ENCODE results near the gene CGB2. TPM values are rescaled to one million over a fixed set of nuclear protein-coding genes. Genes with fewer than 3 reads are reported as not detected.
"Not testable (repeated sequence)": the region's sequence is repeated elsewhere in the genome, so short reads cannot be mapped to it uniquely, and the experiment has no call there.

The CGB2 gene
- total RNA-seq, 6 donors from 2014 or later: not detected

GRCh38 chr19:49056101-49056901 lies 24.6 kb downstream of the CGB2 start:
- Histone ChIP-seq H3K27ac (peak overlapping the region in 1 of 4 donors; percentile 40), H3K9me3 (no peaks in the 10 kb centered on the region), H3K4me1 (peaks cover 16 to 27% (median 22%) of the 10 kb centered on the region in 4 donors), H3K36me3 (no peaks in the 10 kb centered on the region), H3K4me3 (peak overlapping the region; percentile 43 to 55 (median 50)), H3K27me3 (peaks cover 0 to 13% (median 3%) of the 10 kb centered on the region in 4 donors)
- WGBS, 2 donors: 3% methylated on average over 52 of the region's 63 CpGs; no CpG with 5 or more reads in 1 of the 2 donors
- ATAC-seq (ENCODE audit: low FRiP score in 2 of 2) (peak; percentile 87 to 91), DNase-seq (peak; percentile 57 to 93)
- TF ChIP-seq POLR2A (IDR thresholded peaks at IDR 0.05) (no peak), CTCF (IDR thresholded peaks at IDR 0.05) (peak in 4 of 6 experiments; percentile 34 to 43 (median 36)), POLR2AphosphoS5 (IDR thresholded peaks at IDR 0.05) (no peak)

- ATAC-seq (ENCODE audit: low FRiP score in 2 of 2): peak; percentile 16 to 54
- peak overlapping the region; percentile 38 to 55 (median 50) for H3K4me3 ChIP-seq
- peaks cover 16 to 27% (median 22%) of the 10 kb centered on the region in 4 donors for H3K4me1 ChIP-seq
- not testable (repeated sequence) for H3K9me3 ChIP-seq, H3K27ac ChIP-seq, H3K36me3 ChIP-seq
- 6 to 12% methylated on average over 7 to 34 of the region's 34 CpGs for WGBS, 2 donors
- H3K27me3 ChIP-seq: peaks cover 0 to 13% (median 3%) of the 10 kb centered on the region in 4 donors
- peak in 1 of 2 donors; percentile 81 for DNase-seq
Measured at GRCh38 chr19:49056902-49057596, 25.4 kb downstream of the CGB2 start.

GRCh38 chr19:49057636-49058234 lies 26.0 kb downstream of the CGB2 start, which contains the start of gene CGB7:
Gene CGB7, minus strand, starts transcription at chr19:49057749. Its CDS starts 2,374 bp downstream, at chr19:49055375.
- H3K27ac ChIP-seq: no peak within 1 kb of the TSS
- ATAC-seq (ENCODE audit: low FRiP score in 2 of 2): peak; percentile 80 to 86
- no peaks in the 10 kb centered on the region for H3K36me3 ChIP-seq
- H3K4me1 ChIP-seq: peaks cover 16 to 27% (median 22%) of the 10 kb centered on the region in 4 donors
- TF ChIP-seq EP300 (IDR thresholded peaks at IDR 0.05): no peak
- no peak for TF ChIP-seq CTCF (IDR thresholded peaks at IDR 0.05)
- no peak for TF ChIP-seq POLR2A (IDR thresholded peaks at IDR 0.05)
- no peak for TF ChIP-seq POLR2AphosphoS5 (IDR thresholded peaks at IDR 0.05)
- no peaks in the 10 kb centered on the region for H3K9me3 ChIP-seq
- peaks cover 0 to 13% (median 3%) of the 10 kb centered on the region in 4 donors for H3K27me3 ChIP-seq
- peak; percentile 70 to 86 for DNase-seq
- H3K4me3 ChIP-seq: peak within 1 kb of the TSS; percentile 38 to 55 (median 50)
- 4 to 9% methylated on average over 7 to 29 of the region's 38 CpGs for WGBS, 2 donors

- WGBS, 2 donors: 40 to 52% methylated on average over 7 to 10 of the region's 10 CpGs
- ATAC-seq (ENCODE audit: low FRiP score in 2 of 2) (no peak), DNase-seq (no peak)
Measured at GRCh38 chr19:49058562-49058961, 26.9 kb downstream of the CGB2 start.

More at GRCh38 chr19:49058562-49058961, 26.9 kb downstream of the CGB2 start:
- peaks cover 16 to 27% (median 22%) of the 10 kb centered on the region in 4 donors for H3K4me1 ChIP-seq
- H3K4me3 ChIP-seq: no peak overlapping the region
- H3K27ac ChIP-seq: no peak overlapping the region
- TF ChIP-seq EP300 (IDR thresholded peaks at IDR 0.05) (no peak), CTCF (IDR thresholded peaks at IDR 0.05) (no peak), POLR2AphosphoS5 (IDR thresholded peaks at IDR 0.05) (no peak), POLR2A (IDR thresholded peaks at IDR 0.05) (no peak)
- H3K36me3 ChIP-seq: no peaks in the 10 kb centered on the region
- H3K27me3 ChIP-seq: peaks cover 0 to 15% (median 3%) of the 10 kb centered on the region in 4 donors
- H3K9me3 ChIP-seq: no peaks in the 10 kb centered on the region

All from upper lobe of left lung (tissue), 6 donors.